D341Med (cell line): ENCODE measurements around the gene MLPH.

Experiments used
- DNase-seq: peaks from one replicate; pipeline ENCODE4 v3.0.0; 2012; ENCODE audit warnings: low spot score

MLPH gene

DNA sequence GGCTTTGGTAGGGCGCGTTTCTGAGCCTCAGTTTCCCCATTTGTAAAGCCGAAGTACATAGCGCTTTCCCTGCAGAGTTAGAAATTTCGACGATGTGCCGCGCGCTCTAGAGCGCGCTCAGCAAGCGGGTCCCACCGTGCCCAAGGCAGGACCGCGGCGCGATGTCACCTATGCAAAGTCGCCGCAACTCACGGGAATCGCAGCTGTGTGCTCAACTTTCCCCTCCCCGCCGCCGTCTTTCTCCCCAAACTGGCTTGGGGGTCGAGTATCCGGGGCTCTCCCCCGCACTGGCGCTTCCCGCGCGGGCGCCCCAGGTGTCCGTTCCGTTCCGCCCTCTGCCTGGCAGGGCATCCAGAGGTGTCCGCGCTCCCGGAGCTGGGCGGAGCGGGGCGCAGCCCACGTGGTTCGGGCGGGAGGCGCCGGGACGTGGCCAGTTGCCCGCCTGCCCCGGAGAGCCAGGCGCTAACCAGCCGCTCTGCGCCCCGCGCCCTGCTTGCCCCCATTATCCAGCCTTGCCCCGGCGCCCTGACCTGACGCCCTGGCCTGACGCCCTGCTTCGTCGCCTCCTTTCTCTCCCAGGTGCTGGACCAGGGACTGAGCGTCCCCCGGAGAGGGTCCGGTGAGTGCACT lies at the start of gene MLPH:
MLPH (plus strand) TSS at position 433 of the 630 bp plus-strand sequence. CDS start 6,176 bp downstream, outside the sequence.
- no peak for DNase-seq

DNA sequence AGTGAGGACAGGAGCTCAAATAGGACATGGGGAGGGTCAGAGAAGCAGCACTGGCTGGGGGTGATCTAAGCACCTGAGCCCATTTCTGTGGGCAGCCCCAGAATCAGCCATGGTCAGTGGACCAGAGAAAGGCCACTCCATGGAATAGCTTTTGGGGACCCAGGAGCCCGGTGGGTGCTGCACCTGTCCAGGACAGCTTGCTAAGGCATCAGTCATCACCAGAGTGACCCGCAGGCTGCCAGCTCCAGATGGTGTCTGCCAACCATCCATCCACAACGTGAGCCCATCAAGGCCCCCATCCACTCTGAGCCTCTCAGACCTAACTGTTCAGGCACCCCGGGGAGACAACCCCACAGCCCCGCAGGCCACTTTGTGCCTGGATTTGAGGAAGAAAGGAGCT lies 49.5 kb upstream of the MLPH start:
- DNase-seq = no peak

DNA sequence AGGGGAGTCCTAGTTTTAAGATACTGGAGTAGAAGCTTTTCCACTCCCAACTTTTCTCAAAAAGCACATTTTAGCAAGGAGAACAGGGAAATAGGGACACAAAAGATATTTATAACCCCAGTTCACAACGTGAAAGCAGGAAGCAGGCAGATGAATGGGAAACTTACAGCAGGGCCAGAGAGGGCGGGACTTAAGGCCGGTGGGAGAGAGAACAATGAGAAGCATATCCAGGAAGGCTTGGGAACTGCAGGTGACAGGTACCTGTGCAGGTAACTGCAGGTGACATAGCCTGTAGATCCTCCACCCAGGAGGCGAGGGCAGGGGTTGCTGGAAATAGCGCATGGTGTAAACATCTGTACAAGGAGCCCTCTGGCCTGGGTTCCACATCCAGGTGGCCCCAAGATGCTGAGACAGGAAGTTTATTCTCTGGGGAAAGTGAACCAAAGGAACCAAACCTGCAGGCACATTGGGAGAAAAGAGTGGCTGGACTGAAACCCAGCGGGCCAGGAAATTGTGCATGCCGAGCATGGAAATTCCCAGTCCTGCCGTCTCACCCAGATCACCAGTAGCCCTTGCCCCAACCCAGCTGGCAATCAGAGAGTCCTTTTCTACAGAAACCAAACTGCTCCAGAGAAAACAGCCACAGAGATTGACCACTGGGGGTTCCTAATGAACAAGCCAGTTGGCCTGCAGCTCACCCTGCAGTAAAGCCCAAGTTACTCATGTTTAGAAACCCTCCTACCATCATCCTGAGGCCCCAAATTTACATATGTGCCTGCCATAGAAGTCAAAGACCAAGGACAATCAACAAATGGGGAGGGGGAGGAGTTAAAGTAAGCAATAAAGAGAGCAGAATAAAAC lies 48.7 kb upstream of the MLPH start:
- DNase-seq = no peak

- DNase-seq = no peak
Measured at GRCh38 chr2:237440819-237441281, 46.2 kb upstream of the MLPH start.

GRCh38 chr2:237441605-237442274 lies 45.3 kb upstream of the MLPH start:
- no peak for DNase-seq

DNA sequence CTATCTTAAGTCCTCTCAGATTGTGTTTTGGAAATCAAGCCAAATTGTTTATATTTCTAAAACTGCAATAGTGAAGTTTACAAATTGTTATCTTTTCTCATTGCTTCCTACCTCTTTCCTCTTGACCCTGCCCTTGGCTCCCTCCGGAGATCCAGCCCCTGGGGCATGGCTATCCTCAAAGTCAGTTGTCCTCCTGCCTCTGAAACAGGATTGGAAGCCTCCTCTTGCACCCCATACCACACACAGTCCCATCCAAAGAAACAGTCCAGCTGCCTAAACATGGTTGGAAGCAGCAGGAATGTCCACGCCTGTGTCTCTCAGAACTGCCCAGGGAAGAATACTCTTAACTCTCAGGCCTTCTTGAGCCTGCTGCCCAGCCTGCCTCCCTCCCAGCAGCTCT lies 43.0 kb upstream of the MLPH start:
- no peak for DNase-seq

- no peak for DNase-seq
Measured at GRCh38 chr2:237445611-237446337, 41.3 kb upstream of the MLPH start.

DNA sequence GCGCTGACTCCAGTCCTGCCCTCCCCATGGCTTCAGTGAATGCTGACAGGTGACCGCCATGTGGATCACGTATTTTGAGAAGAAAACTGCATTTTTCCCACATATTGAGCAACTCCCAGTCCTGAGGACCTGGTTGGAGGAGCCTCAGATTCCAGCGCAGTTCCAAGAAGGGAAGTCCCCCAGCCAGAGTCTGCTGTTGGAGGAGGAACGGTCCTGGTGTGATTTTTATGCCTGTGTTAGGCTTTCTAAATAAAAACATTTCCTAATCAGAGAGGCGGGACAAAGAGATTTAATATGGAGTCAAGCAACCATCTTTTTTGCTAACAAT lies 40.7 kb upstream of the MLPH start:
- DNase-seq = no peak

DNA sequence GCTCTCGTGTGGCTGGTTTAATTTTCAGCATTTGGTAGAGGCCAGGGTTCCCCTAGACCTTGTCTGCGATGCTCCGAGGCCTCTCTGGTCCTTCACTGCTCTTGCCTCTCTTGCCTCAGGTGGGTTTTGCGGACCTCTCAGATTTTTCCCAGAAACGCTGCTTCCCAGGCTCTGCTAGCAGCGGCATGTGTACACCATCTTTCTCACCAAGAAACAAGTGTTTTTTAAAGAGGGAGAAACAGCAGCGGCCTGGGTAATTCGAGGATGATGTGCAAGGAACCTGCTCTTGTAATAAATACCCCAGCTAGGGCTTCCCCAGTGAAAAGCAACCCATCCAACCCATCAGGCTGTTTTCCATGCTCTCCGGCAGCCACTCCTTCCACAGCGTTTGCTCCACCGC lies 39.6 kb upstream of the MLPH start:
- DNase-seq = no peak

GRCh38 chr2:237448171-237448570 lies 38.9 kb upstream of the MLPH start:
- DNase-seq = no peak

- no peak for DNase-seq
Measured at GRCh38 chr2:237448626-237449025, 38.4 kb upstream of the MLPH start.

GRCh38 chr2:237449193-237449881 lies 37.7 kb upstream of the MLPH start:
- DNase-seq = no peak

GRCh38 chr2:237450108-237450507 lies 36.9 kb upstream of the MLPH start:
- DNase-seq = no peak

- no peak for DNase-seq
Measured at GRCh38 chr2:237450583-237450982, 36.5 kb upstream of the MLPH start.

DNA sequence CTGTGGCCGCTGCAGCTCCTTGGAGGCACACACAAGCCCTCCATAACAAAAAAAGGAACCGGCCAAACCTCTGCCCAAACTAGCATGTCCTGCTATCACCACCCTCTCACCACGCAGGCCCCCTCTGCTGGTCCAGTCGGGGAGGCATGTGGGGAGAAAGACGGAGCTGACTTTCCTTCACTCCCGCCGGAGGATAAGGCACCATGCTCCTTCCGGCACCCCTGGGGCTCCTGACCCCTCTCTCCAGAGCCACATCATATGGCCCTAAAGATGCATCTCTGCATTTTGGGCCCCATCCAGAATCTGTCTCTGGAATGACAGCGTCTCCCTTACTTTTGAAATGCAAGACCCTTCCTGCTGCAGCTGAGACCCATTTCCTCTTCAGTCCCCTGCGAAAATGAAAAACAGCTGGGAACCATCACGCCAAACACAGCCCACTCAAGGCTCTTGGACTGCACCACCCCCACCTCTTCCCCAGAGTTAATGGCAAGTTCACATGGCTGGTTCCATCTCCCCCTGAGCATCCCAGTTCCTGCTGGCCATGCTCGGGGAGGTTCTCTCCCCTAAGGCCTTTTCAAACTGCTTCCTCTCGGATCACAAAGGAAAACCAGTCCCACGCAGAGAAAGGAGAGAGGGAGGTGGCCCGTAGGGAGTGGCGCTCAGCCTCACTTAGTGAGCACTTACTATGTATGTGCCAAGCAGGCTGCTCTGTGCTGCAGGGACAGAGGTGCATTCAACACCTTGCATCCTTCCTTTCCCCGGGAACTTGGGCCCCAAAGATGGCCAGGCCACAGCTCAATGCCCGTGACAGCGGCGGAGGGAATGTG lies 35.2 kb upstream of the MLPH start:
- no peak for DNase-seq

GRCh38 chr2:237452861-237453260 lies 34.2 kb upstream of the MLPH start:
- DNase-seq = no peak

GRCh38 chr2:237453671-237454070 lies 33.4 kb upstream of the MLPH start:
- no peak for DNase-seq

- no peak for DNase-seq
Measured at GRCh38 chr2:237455764-237456163, 31.3 kb upstream of the MLPH start.

DNA sequence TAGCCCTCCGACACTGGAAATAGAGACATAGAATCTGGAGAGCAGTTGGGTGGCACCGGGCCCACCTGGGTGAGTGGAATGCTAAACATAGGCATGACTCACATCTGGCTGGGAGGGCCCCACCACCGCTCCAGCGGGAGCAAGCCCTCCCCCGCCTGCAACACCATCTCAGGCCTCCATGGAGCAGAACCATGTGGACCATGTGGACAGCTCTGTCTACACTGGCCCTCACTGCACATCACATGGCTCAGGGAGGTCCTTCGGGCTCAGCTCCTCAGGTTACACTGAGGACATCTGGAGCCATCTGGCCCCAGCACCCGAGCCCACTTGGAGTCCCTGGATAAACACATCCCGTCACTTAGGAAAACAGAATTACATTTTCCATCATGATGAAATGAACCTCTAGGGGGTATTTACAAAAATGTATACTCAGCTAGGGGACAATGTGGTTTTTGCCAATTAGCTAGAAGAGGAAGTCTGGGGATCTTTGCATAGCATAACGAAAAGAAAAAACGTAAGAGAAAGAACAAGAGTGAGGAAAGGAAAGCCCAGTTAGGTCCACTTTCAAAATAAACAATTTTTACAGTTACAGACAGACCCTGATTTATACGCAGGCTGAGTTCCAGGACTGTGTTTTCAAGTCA lies 30.7 kb upstream of the MLPH start:
- no peak for DNase-seq

GRCh38 chr2:237457388-237457941 lies 29.6 kb upstream of the MLPH start:
- no peak for DNase-seq
